Upper lobe of left lung (tissue), 6 donors: Measurements from ENCODE around the gene CDK7. TPM values are rescaled to one million over a fixed set of nuclear protein-coding genes. Genes with fewer than 3 reads are reported as not detected.

ENCODE experiments used
- ATAC-seq, 2 donors: fragments of 200-7000 bp; cut with Tn5 transposase; one replicate each; pipeline ENCODE4 v1.9.1; 2022; ENCODE audit warnings: mild to moderate bottlenecking in 2 of 2, moderate library complexity in 2 of 2; ENCODE audit not compliant: low FRiP score in 2 of 2
- DNase-seq, 2 donors: peaks; one replicate each; pipeline ENCODE4 v3.0.0-alpha.2; 2019 to 2020
- H3K27ac ChIP-seq, 4 donors: fragments of 200-600 bp; sonication (generic); one replicate each; pipeline ENCODE4 v1.5.1; 2016 to 2019
- H3K27me3 ChIP-seq, 4 donors: fragments of 200-600 bp; sonication (generic); one replicate each; pipeline ENCODE4 v1.5.1; 2017 to 2019
- H3K36me3 ChIP-seq, 4 donors: fragments of 200-600 bp; sonication (generic); one replicate each; pipeline ENCODE4 v1.5.1; 2016 to 2019
- H3K4me1 ChIP-seq, 4 donors: fragments of 200-600 bp; sonication (generic); one replicate each; pipeline ENCODE4 v1.5.1; 2018 to 2019
- H3K4me3 ChIP-seq, 4 donors: fragments of 200-600 bp; sonication (generic); one replicate each; pipeline ENCODE4 v1.5.1; 2017 to 2019; ENCODE audit warnings: mild to moderate bottlenecking in 2 of 4, moderate library complexity in 1 of 4
- H3K9me3 ChIP-seq, 4 donors: fragments of 200-600 bp; sonication (generic); one replicate each; pipeline ENCODE4 v1.5.1; 2018 to 2019
- CTCF ChIP-seq, 6 experiments: fragments of 450-650 bp in 4 of 6; fragments of 200-600 bp in 2 of 6; sonication (generic) in 2 of 6; IDR thresholded peaks; one replicate each; pipeline ENCODE4 v1.5.1; 2016 to 2019; ENCODE audit warnings: antibody characterized with exemption in 6 of 6
- EP300 ChIP-seq, 4 donors: sonication (generic); formaldehyde crosslinking; IDR thresholded peaks; one replicate each; pipeline ENCODE4 v1.5.1; 2017; ENCODE audit warnings: antibody characterized with exemption in 4 of 4, control low read depth in 2 of 4
- POLR2A ChIP-seq, 4 donors: fragments of 450-650 bp; IDR thresholded peaks; one replicate each; pipeline ENCODE4 v1.5.1; 2016 to 2017; ENCODE audit warnings: antibody characterized with exemption in 4 of 4, mild to moderate bottlenecking in 2 of 4
- POLR2AphosphoS5 ChIP-seq, 2 donors: sonication (generic); formaldehyde crosslinking; IDR thresholded peaks; one replicate each; pipeline ENCODE4 v1.5.1; 2017; ENCODE audit warnings: antibody characterized with exemption in 2 of 2
- WGBS, 2 donors: methylation state at CpG; one replicate each; pipeline ENCODE4 v1.1.5; 2017 to 2018; 5-methylcytosine and 5-hydroxymethylcytosine counted together
- total RNA-seq, 6 donors: library from RNA; depleted of rRNA in 4 of 6; stranded (reverse); fragments of >200 nt in 4 of 6; gene quantifications; one replicate each; pipeline versions ENCODE4 v1.1.0 to v1.2.1, GENCODE V29; 2016 to 2021
- donor health status: DM: no; HTN: no; CAD: no; lungs with moderate emphysema.
- donor health status: DM: no; HTN: yes; CAD: no; lungs with severe emphysema.

Gene CDK7
- total RNA-seq, 6 donors from 2014 or later = 8.3 to 36.4 (median 22.1) TPM

- no peaks in the 10 kb centered on the region for H3K4me1 ChIP-seq
- peaks cover 0 to 2% (median 0%) of the 10 kb centered on the region in 4 donors for H3K27me3 ChIP-seq
- DNase-seq (no peak), ATAC-seq (no peak)
- H3K27ac ChIP-seq = no peak overlapping the region
- H3K4me3 ChIP-seq = no peak overlapping the region
- TF ChIP-seq POLR2AphosphoS5 (IDR thresholded peaks at IDR 0.05) (no peak), CTCF (IDR thresholded peaks at IDR 0.05) (no peak), POLR2A (IDR thresholded peaks at IDR 0.05) (no peak)
- WGBS, 2 donors = 95 to 100% methylated on average over 1 of the region's 1 CpG
- H3K36me3 ChIP-seq = peaks cover 0 to 86% (median 33%) of the 10 kb centered on the region in 4 donors
- no peaks in the 10 kb centered on the region for H3K9me3 ChIP-seq
These were observed 26.3 kb downstream of the CDK7 start for GRCh38 chr5:69261034-69261433.

DNA sequence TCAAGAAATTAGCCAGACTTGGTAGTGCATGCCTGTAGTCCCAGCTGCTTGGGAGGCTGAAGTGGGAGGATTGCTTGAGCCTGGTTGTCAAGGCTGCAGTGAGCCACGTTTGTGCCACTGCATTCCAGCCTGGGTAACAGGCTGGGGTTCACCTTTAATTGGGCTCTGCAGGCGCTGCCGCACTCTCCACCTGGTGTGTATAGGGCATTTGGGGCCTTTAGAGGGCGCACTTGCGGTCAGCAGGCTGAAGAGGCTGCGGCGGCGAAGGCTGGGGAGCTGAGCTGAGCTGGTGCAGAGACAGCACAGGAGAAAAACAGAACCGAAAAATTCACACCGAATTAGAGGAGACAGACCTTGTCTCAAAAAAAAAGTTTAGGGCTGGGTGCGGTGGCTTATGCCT, 31.2 kb downstream of the CDK7 start:
- peak in 1 of 2 donors; percentile 66 for DNase-seq
- TF ChIP-seq CTCF (IDR thresholded peaks at IDR 0.05) (no peak), POLR2AphosphoS5 (IDR thresholded peaks at IDR 0.05) (no peak)
- Histone ChIP-seq H3K9me3 (no peaks in the 10 kb centered on the region), H3K36me3 (peaks cover 3 to 79% (median 31%) of the 10 kb centered on the region in 4 donors), H3K4me3 (no peak overlapping the region), H3K4me1 (no peaks in the 10 kb centered on the region), H3K27me3 (peaks cover 0 to 2% (median 0%) of the 10 kb centered on the region in 4 donors), H3K27ac (no peak overlapping the region)
- ATAC-seq = no peak
- WGBS, 2 donors = 84 to 86% methylated on average over 11 of the region's 11 CpGs

GRCh38 chr5:69268899-69269298, 34.2 kb downstream of the CDK7 start:
- Histone ChIP-seq H3K27ac (no peak overlapping the region), H3K4me1 (no peaks in the 10 kb centered on the region), H3K36me3 (peaks cover 3 to 76% (median 21%) of the 10 kb centered on the region in 4 donors), H3K4me3 (no peak overlapping the region), H3K9me3 (no peaks in the 10 kb centered on the region), H3K27me3 (peaks cover 0 to 2% (median 0%) of the 10 kb centered on the region in 4 donors)
- ATAC-seq (no peak), DNase-seq (no peak)
- TF ChIP-seq CTCF (IDR thresholded peaks at IDR 0.05) = no peak
- no peak for TF ChIP-seq EP300 (IDR thresholded peaks at IDR 0.05)
- no peak for TF ChIP-seq POLR2A (IDR thresholded peaks at IDR 0.05)
- TF ChIP-seq POLR2AphosphoS5 (IDR thresholded peaks at IDR 0.05) = no peak
- WGBS, 2 donors = 71 to 85% methylated on average over 5 of the region's 5 CpGs

DNA sequence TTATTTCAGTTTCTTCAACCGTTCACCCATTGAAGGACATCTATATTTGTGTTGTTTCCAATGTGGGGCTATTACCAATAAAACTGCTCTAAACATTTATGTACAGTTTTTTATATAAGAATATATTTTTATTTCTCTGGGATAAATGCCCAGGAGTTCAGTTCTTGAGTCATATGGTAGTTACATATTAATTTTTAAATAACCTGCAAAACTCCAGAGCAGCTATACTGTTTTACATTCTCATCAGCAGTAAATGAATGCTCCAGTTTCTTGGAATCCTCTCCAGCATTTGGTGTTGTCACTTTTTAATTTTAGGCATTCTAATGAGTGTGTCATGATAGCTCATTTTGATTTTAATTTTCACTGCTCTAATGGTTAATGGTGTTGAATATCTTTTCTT, 36.2 kb downstream of the CDK7 start:
- peaks cover 3 to 79% (median 23%) of the 10 kb centered on the region in 4 donors for H3K36me3 ChIP-seq
- no peaks in the 10 kb centered on the region for H3K9me3 ChIP-seq
- 87 to 88% methylated on average over 1 of the region's 1 CpG for WGBS, 2 donors
- ATAC-seq (no peak), DNase-seq (no peak)
- no peak for TF ChIP-seq POLR2A (IDR thresholded peaks at IDR 0.05)
- no peak for TF ChIP-seq POLR2AphosphoS5 (IDR thresholded peaks at IDR 0.05)
- no peak for TF ChIP-seq EP300 (IDR thresholded peaks at IDR 0.05)
- TF ChIP-seq CTCF (IDR thresholded peaks at IDR 0.05) = no peak
- H3K4me3 ChIP-seq = no peak overlapping the region
- no peak overlapping the region for H3K27ac ChIP-seq
- H3K27me3 ChIP-seq = no peaks in the 10 kb centered on the region
- H3K4me1 ChIP-seq = no peaks in the 10 kb centered on the region

- 58 to 64% methylated on average over 4 of the region's 4 CpGs for WGBS, 2 donors
- no peaks in the 10 kb centered on the region for H3K4me1 ChIP-seq
- H3K27ac ChIP-seq = no peak overlapping the region
- TF ChIP-seq EP300 (IDR thresholded peaks at IDR 0.05) (no peak), CTCF (IDR thresholded peaks at IDR 0.05) (no peak), POLR2AphosphoS5 (IDR thresholded peaks at IDR 0.05) (no peak), POLR2A (IDR thresholded peaks at IDR 0.05) (no peak)
- no peak overlapping the region for H3K4me3 ChIP-seq
- ATAC-seq (no peak), DNase-seq (peak in 1 of 2 donors; percentile 45)
- no peaks in the 10 kb centered on the region for H3K27me3 ChIP-seq
- peaks cover 3 to 81% (median 26%) of the 10 kb centered on the region in 4 donors for H3K36me3 ChIP-seq
- H3K9me3 ChIP-seq = no peaks in the 10 kb centered on the region
These were observed 36.7 kb downstream of the CDK7 start for GRCh38 chr5:69271376-69271775.
